ENCODE data around the gene DRC3. TPM values are rescaled to one million over a fixed set of nuclear protein-coding genes. Genes with fewer than 3 reads are reported as not detected.
"Not testable (repeated sequence)": the region's sequence is repeated elsewhere in the genome, so short reads cannot be mapped to it uniquely, and the experiment has no call there.

The DRC3 gene
- total RNA-seq, 1 donor from 2014 or later: 13.4 TPM

GRCh38 chr17:17989618-17990017 lies 17.0 kb downstream of the DRC3 start:
- H3K4me3 ChIP-seq: no peak overlapping the region
- DNase-seq (no peak), ATAC-seq (no peak)
- peaks cover 7% of the 10 kb centered on the region for H3K36me3 ChIP-seq
- TF ChIP-seq CTCF (IDR thresholded peaks at IDR 0.05): no peak
- no peaks in the 10 kb centered on the region for H3K9me3 ChIP-seq
- H3K27ac ChIP-seq: no peak overlapping the region
- intact Hi-C loops (cut with DNase I): no loop called here
- no peaks in the 10 kb centered on the region for H3K4me1 ChIP-seq
- H3K27me3 ChIP-seq (ENCODE audit: low read depth): no peaks in the 10 kb centered on the region

GRCh38 chr17:17990282-17990681 lies 17.6 kb downstream of the DRC3 start:
- no peaks in the 10 kb centered on the region for H3K4me1 ChIP-seq
- intact Hi-C loops (cut with DNase I): no loop called here
- peaks cover 7% of the 10 kb centered on the region for H3K36me3 ChIP-seq
- H3K27ac ChIP-seq: no peak overlapping the region
- TF ChIP-seq CTCF (IDR thresholded peaks at IDR 0.05): no peak
- DNase-seq (no peak), ATAC-seq (no peak)
- H3K4me3 ChIP-seq: no peak overlapping the region
- H3K9me3 ChIP-seq: no peaks in the 10 kb centered on the region
- no peaks in the 10 kb centered on the region for H3K27me3 ChIP-seq (ENCODE audit: low read depth)

- H3K27ac ChIP-seq: no peak overlapping the region
- no peaks in the 10 kb centered on the region for H3K4me1 ChIP-seq
- H3K4me3 ChIP-seq: no peak overlapping the region
- ATAC-seq (no peak), DNase-seq (no peak)
- intact Hi-C loops (cut with DNase I): no loop called here
- H3K9me3 ChIP-seq: no peaks in the 10 kb centered on the region
- no peak for TF ChIP-seq CTCF (IDR thresholded peaks at IDR 0.05)
- H3K27me3 ChIP-seq (ENCODE audit: low read depth): no peaks in the 10 kb centered on the region
- H3K36me3 ChIP-seq: peaks cover 7% of the 10 kb centered on the region
Measured at GRCh38 chr17:17993366-17993765, 20.7 kb downstream of the DRC3 start.

GRCh38 chr17:17993852-17994251 lies 21.2 kb downstream of the DRC3 start:
- Histone ChIP-seq H3K9me3 (no peaks in the 10 kb centered on the region), H3K4me3 (no peak overlapping the region), H3K27me3 (ENCODE audit: low read depth) (no peaks in the 10 kb centered on the region), H3K36me3 (peaks cover 3% of the 10 kb centered on the region), H3K4me1 (no peaks in the 10 kb centered on the region), H3K27ac (no peak overlapping the region)
- DNase-seq (no peak), ATAC-seq (no peak)
- intact Hi-C loops (cut with DNase I): no loop called here
- TF ChIP-seq CTCF (IDR thresholded peaks at IDR 0.05): no peak

- no peaks in the 10 kb centered on the region for H3K9me3 ChIP-seq
- ATAC-seq (no peak), DNase-seq (no peak)
- intact Hi-C loops (cut with DNase I): no loop called here
- H3K27me3 ChIP-seq (ENCODE audit: low read depth): no peaks in the 10 kb centered on the region
- no peak overlapping the region for H3K4me3 ChIP-seq
- peak; percentile 24 for TF ChIP-seq CTCF (IDR thresholded peaks at IDR 0.05)
- H3K4me1 ChIP-seq: no peaks in the 10 kb centered on the region
- H3K36me3 ChIP-seq: no peaks in the 10 kb centered on the region
- no peak overlapping the region for H3K27ac ChIP-seq
Measured at GRCh38 chr17:17994271-17995069, 21.8 kb downstream of the DRC3 start.

GRCh38 chr17:17995887-17996286 lies 23.2 kb downstream of the DRC3 start:
- DNase-seq; H3K27me3 ChIP-seq (ENCODE audit: low read depth); H3K36me3 ChIP-seq; H3K27ac ChIP-seq; H3K4me1 ChIP-seq; intact Hi-C loops (cut with DNase I); H3K4me3 ChIP-seq; ATAC-seq; H3K9me3 ChIP-seq: not testable (repeated sequence)

All from lower lobe of right lung (tissue), 2 donors.